ENCODE data around the gene JAG1. TPM values are rescaled to one million over a fixed set of nuclear protein-coding genes. Genes with fewer than 3 reads are reported as not detected.

Gene JAG1
- total and polyA plus RNA-seq, 2 donors (not counting 3 experiments of a cell fraction or from before 2014, with no cell fraction given) = 19.7 to 37.0 TPM

GRCh38 chr20:10625641-10626040 is 48.2 kb downstream of the JAG1 start:
- FAIRE-seq (no peak), DNase-seq (ENCODE audit: low read depth, low spot score) (no peak)
- H3K9me1 ChIP-seq (replicated peaks; ENCODE audit: control insufficient read depth, extremely low read depth, insufficient read depth, low read length) = no peaks in the 10 kb centered on the region
- no TSS peak for BruUV-seq (replicated peaks)
- no peaks in the 10 kb centered on the region for H3K27me3 ChIP-seq (ENCODE audit: control insufficient read depth in 2 of 2, insufficient read depth in 2 of 2, low read length in 2 of 2)
- no peaks in the 10 kb centered on the region for H3K79me2 ChIP-seq (ENCODE audit: control insufficient read depth, insufficient read depth, low read length)
- no peaks in the 10 kb centered on the region for H3K36me3 ChIP-seq (ENCODE audit: control insufficient read depth in 2 of 2, extremely low read depth in 1 of 2, insufficient read depth in 2 of 2, low read length in 2 of 2)
- CTCF ChIA-PET = no interaction called here
- no peak overlapping the region for H2AFZ ChIP-seq (ENCODE audit: low read depth, low read length)
- intact Hi-C loops (cut with micrococcal nuclease) = no loop called here
- H4K20me1 ChIP-seq (replicated peaks; ENCODE audit: control insufficient read depth, extremely low read depth, insufficient read depth, low read length) = no peaks in the 10 kb centered on the region
- H3K4me3 ChIP-seq (replicated peaks in 1 of 3; ENCODE audit: insufficient read depth in 1 of 3, low read depth in 1 of 3, low read length in 3 of 3) = no peak overlapping the region
- no peak overlapping the region for H3K9ac ChIP-seq (replicated peaks; ENCODE audit: extremely low read depth, insufficient read depth, low read length)
- dilution Hi-C loops (cut with MboI; ENCODE audit: extremely low pct_ligation_motif_present, low sequenced_read_pairs) = no loop called here
- peaks cover 25% of the 10 kb centered on the region for H3K4me1 ChIP-seq (ENCODE audit: control insufficient read depth, extremely low read depth, insufficient read depth, low read length)
- no peak overlapping the region for H3K4me2 ChIP-seq (ENCODE audit: insufficient read depth, low read length)
- TF ChIP-seq MYC (IDR thresholded peaks at IDR 0.05; ENCODE audit: low read depth, low read length) (no peak), POLR2AphosphoS5 (IDR thresholded peaks at IDR 0.05; ENCODE audit: insufficient read depth, low read depth, low read length) (no peak), CTCF (IDR thresholded peaks at IDR 0.05; ENCODE audit: extremely low read depth in 1 of 2, insufficient read depth in 1 of 2, low read depth in 1 of 2, low read length in 2 of 2) (no peak)
- H3K27ac ChIP-seq (ENCODE audit: insufficient read depth, low read depth, low read length) = no peak overlapping the region
- H3K9me3 ChIP-seq (replicated peaks; ENCODE audit: control insufficient read depth, insufficient read depth, low read length) = no peaks in the 10 kb centered on the region
- POLR2A ChIA-PET = no interaction called here

- Histone ChIP-seq H2AFZ (ENCODE audit: low read depth, low read length) (peak overlapping the region; percentile 50), H3K27me3 (ENCODE audit: control insufficient read depth in 2 of 2, insufficient read depth in 2 of 2, low read length in 2 of 2) (no peaks in the 10 kb centered on the region), H3K4me3 (replicated peaks in 1 of 3; ENCODE audit: insufficient read depth in 1 of 3, low read depth in 1 of 3, low read length in 3 of 3) (peak overlapping the region in 2 of 3 experiments; percentile 2 to 20), H3K9ac (replicated peaks; ENCODE audit: extremely low read depth, insufficient read depth, low read length) (peak overlapping the region; percentile 12), H3K79me2 (ENCODE audit: control insufficient read depth, insufficient read depth, low read length) (no peaks in the 10 kb centered on the region), H3K9me3 (replicated peaks; ENCODE audit: control insufficient read depth, insufficient read depth, low read length) (no peaks in the 10 kb centered on the region), H3K9me1 (replicated peaks; ENCODE audit: control insufficient read depth, extremely low read depth, insufficient read depth, low read length) (no peaks in the 10 kb centered on the region), H3K4me2 (ENCODE audit: insufficient read depth, low read length) (peak overlapping the region; percentile 79), H4K20me1 (replicated peaks; ENCODE audit: control insufficient read depth, extremely low read depth, insufficient read depth, low read length) (no peaks in the 10 kb centered on the region), H3K4me1 (ENCODE audit: control insufficient read depth, extremely low read depth, insufficient read depth, low read length) (peaks cover 30% of the 10 kb centered on the region), H3K27ac (ENCODE audit: insufficient read depth, low read depth, low read length) (peak overlapping the region; percentile 40), H3K36me3 (ENCODE audit: control insufficient read depth in 2 of 2, extremely low read depth in 1 of 2, insufficient read depth in 2 of 2, low read length in 2 of 2) (no peaks in the 10 kb centered on the region)
- ChIA-PET CTCF (interaction anchor here (0.9 to 3.1 kb wide), 10 partner anchors 8 to 644 kb away, joined by 3 to 13 read pairs (median 3); no protein-coding TSS in a partner anchor), POLR2A (no interaction called here)
- BruUV-seq (replicated peaks) = no TSS peak
- FAIRE-seq = peak; percentile 59
- TF ChIP-seq MYC (IDR thresholded peaks at IDR 0.05; ENCODE audit: low read depth, low read length) (no peak), POLR2A (IDR thresholded peaks at IDR 0.05; ENCODE audit: low read depth, low read length) (no peak), FOS (IDR thresholded peaks at IDR 0.05; ENCODE audit: borderline replicate concordance, insufficient read depth, low read length) (peak; percentile 51), JUN (IDR thresholded peaks at IDR 0.05; ENCODE audit: borderline replicate concordance, insufficient read depth, insufficient read length, low read depth) (no peak), POLR2AphosphoS5 (IDR thresholded peaks at IDR 0.05; ENCODE audit: insufficient read depth, low read depth, low read length) (no peak), GATA2 (IDR thresholded peaks at IDR 0.05; ENCODE audit: insufficient read depth, insufficient read length, low read depth, low read length) (peak; percentile 92), MAX (IDR thresholded peaks at IDR 0.05; ENCODE audit: insufficient read depth, insufficient read length) (no peak), CTCF (IDR thresholded peaks at IDR 0.05; ENCODE audit: extremely low read depth in 1 of 2, insufficient read depth in 1 of 2, low read depth in 1 of 2, low read length in 2 of 2) (no peak)
- DNase-seq (ENCODE audit: low read depth, low spot score) = peak; percentile 78
- dilution Hi-C loops (cut with MboI; ENCODE audit: extremely low pct_ligation_motif_present, low sequenced_read_pairs) (no loop called here), intact Hi-C loops (cut with micrococcal nuclease) (loop anchor here (1.0 kb wide), 1 partner anchor 19 kb away; no protein-coding TSS in a partner anchor)
Measured at GRCh38 chr20:10622657-10623418, 51.0 kb downstream of the JAG1 start.

Data from endothelial cell of umbilical vein (primary cell).